VCaP (cell line): Measurements from ENCODE around the gene DUSP16.

ENCODE experiments used
- H3K27ac ChIP-seq: fragments of 450-650 bp; 2 replicates; pipeline ENCODE4 v1.5.1; 2017
- CTCF ChIP-seq: fragments of 450-650 bp; conservative IDR thresholded peaks from 2 replicates; pipeline ENCODE4 v1.5.1; 2017; ENCODE audit warnings: mild to moderate bottlenecking, moderate library complexity

The DUSP16 gene

GRCh38 chr12:12540261-12541013 lies 22.2 kb downstream of the DUSP16 start:
- no peak for TF ChIP-seq CTCF

GRCh38 chr12:12539028-12539810 lies 23.4 kb downstream of the DUSP16 start:
- no peak for TF ChIP-seq CTCF
- no peak overlapping the region for H3K27ac ChIP-seq

More at GRCh38 chr12:12540261-12541013, 22.2 kb downstream of the DUSP16 start:
- no peak overlapping the region for H3K27ac ChIP-seq

- no peak for TF ChIP-seq CTCF
- H3K27ac ChIP-seq: no peak overlapping the region
Measured at GRCh38 chr12:12538535-12538934, 24.1 kb downstream of the DUSP16 start.

- no peak overlapping the region for H3K27ac ChIP-seq
- TF ChIP-seq CTCF: no peak
Measured at GRCh38 chr12:12537421-12537820, 25.2 kb downstream of the DUSP16 start.

GRCh38 chr12:12534975-12535374 lies 27.7 kb downstream of the DUSP16 start:
- no peak for TF ChIP-seq CTCF
- no peak overlapping the region for H3K27ac ChIP-seq

- TF ChIP-seq CTCF: no peak
- no peak overlapping the region for H3K27ac ChIP-seq
Measured at GRCh38 chr12:12534166-12534866, 28.3 kb downstream of the DUSP16 start.

GRCh38 chr12:12533238-12533829 lies 29.3 kb downstream of the DUSP16 start:
- no peak overlapping the region for H3K27ac ChIP-seq
- TF ChIP-seq CTCF: no peak
